GM19438 (cell line): ENCODE measurements around the gene MACF1.
"Not testable (repeated sequence)": the region's sequence is repeated elsewhere in the genome, so short reads cannot be mapped to it uniquely, and the experiment has no call there.

Experiments used
- ATAC-seq: cut with Tn5 transposase; IDR thresholded peaks from one replicate; pipeline ENCODE4 v1.9.1; 2021; ENCODE audit warnings: low read depth; ENCODE audit not compliant: unreplicated experiment

The MACF1 gene

GRCh38 chr1:39445573-39445972 is 241.1 kb downstream of the MACF1 start:
- no peak for ATAC-seq

- no peak for ATAC-seq
Observed at GRCh38 chr1:39446986-39447567, 242.6 kb downstream of the MACF1 start.

- not testable (repeated sequence) for ATAC-seq
Observed at GRCh38 chr1:39450041-39450440, 245.5 kb downstream of the MACF1 start.

GRCh38 chr1:39450956-39451606 is 246.6 kb downstream of the MACF1 start:
- ATAC-seq, result no peak

GRCh38 chr1:39452081-39452480 is 247.6 kb downstream of the MACF1 start:
- ATAC-seq, result no peak

GRCh38 chr1:39452540-39452939 is 248.0 kb downstream of the MACF1 start:
- ATAC-seq, result no peak

- ATAC-seq, result no peak
Observed at GRCh38 chr1:39453603-39454002, 249.1 kb downstream of the MACF1 start.

GRCh38 chr1:39458991-39459390 is 254.5 kb downstream of the MACF1 start:
- ATAC-seq, result no peak

- ATAC-seq, result no peak
Observed at GRCh38 chr1:39462074-39462473, 257.6 kb downstream of the MACF1 start.

- ATAC-seq, result no peak
Observed at GRCh38 chr1:39466413-39467107, 262.1 kb downstream of the MACF1 start.

GRCh38 chr1:39467108-39467720 is 262.7 kb downstream of the MACF1 start:
- ATAC-seq, result not testable (repeated sequence)

GRCh38 chr1:39469150-39469549 is 264.7 kb downstream of the MACF1 start:
- ATAC-seq, result no peak

- ATAC-seq, result no peak
Observed at GRCh38 chr1:39470040-39470439, 265.5 kb downstream of the MACF1 start.

GRCh38 chr1:39472826-39473225 is 268.3 kb downstream of the MACF1 start:
- ATAC-seq, result no peak

- no peak for ATAC-seq
Observed at GRCh38 chr1:39473324-39473723, 268.8 kb downstream of the MACF1 start.

GRCh38 chr1:39474810-39475209 is 270.3 kb downstream of the MACF1 start:
- ATAC-seq, result no peak

GRCh38 chr1:39475551-39475950 is 271.1 kb downstream of the MACF1 start:
- ATAC-seq, result not testable (repeated sequence)

GRCh38 chr1:39478126-39478915 is 273.8 kb downstream of the MACF1 start:
- ATAC-seq, result no peak

GRCh38 chr1:39481289-39481688 is 276.8 kb downstream of the MACF1 start:
- ATAC-seq, result no peak

GRCh38 chr1:39483276-39483675 is 278.8 kb downstream of the MACF1 start:
- ATAC-seq, result no peak

- no peak for ATAC-seq
Observed at GRCh38 chr1:39484564-39484963, 280.1 kb downstream of the MACF1 start.
